SK-N-SH treated with all-trans-retinoic acid at 6 μM for 48 hours (cell line): ENCODE measurements around the gene TMEM181.

Experiments used
- ATAC-seq: fragments of 200-7000 bp; cut with Tn5 transposase; 3 replicates; pipeline ENCODE4 v1.9.1; 2020; ENCODE audit warnings: mild to moderate bottlenecking, moderate library complexity
- ARNTL ChIP-seq: fragments of 450-650 bp; formaldehyde crosslinking; IDR thresholded peaks from 2 replicates; pipeline ENCODE4 v1.5.0; 2020; ENCODE audit warnings: low read depth, mild to moderate bottlenecking, moderate library complexity, borderline replicate concordance
- BACH2 ChIP-seq: fragments of 250-450 bp; sonication (Bioruptor Pico); IDR thresholded peaks from 2 replicates; pipeline ENCODE4 v1.9.0; 2021; ENCODE audit warnings: mild to moderate bottlenecking, borderline replicate concordance
- CSDC2 ChIP-seq: fragments of 250-450 bp; sonication (Bioruptor Pico); IDR thresholded peaks from 2 replicates; pipeline ENCODE4 v1.5.0; 2020; ENCODE audit warnings: mild to moderate bottlenecking, moderate library complexity
- ESRRG ChIP-seq: fragments of 250-450 bp; sonication (Bioruptor Pico); IDR thresholded peaks from 2 replicates; pipeline ENCODE4 v1.6.1; 2021; ENCODE audit warnings: mild to moderate bottlenecking
- GLIS3 ChIP-seq: fragments of 250-450 bp; sonication (Bioruptor Pico); IDR thresholded peaks from 2 replicates; pipeline ENCODE4 v1.5.0; 2020; ENCODE audit warnings: mild to moderate bottlenecking, moderate library complexity
- ISL1 ChIP-seq: fragments of 250-450 bp; sonication (Bioruptor Pico); IDR thresholded peaks from 2 replicates; pipeline ENCODE4 v2.1.2; 2022; ENCODE audit warnings: mild to moderate bottlenecking, moderate library complexity
- OSR1 ChIP-seq: fragments of 250-450 bp; sonication (Bioruptor Pico); IDR thresholded peaks from 2 replicates; pipeline ENCODE4 v1.8.0; 2022; ENCODE audit warnings: moderate library complexity, mild to moderate bottlenecking, inconsistent platforms
- PATZ1 ChIP-seq: fragments of 250-450 bp; sonication (Bioruptor Pico); IDR thresholded peaks from 2 replicates; pipeline ENCODE4 v1.8.0; 2020; ENCODE audit warnings: mild to moderate bottlenecking, moderate library complexity, borderline replicate concordance
- POU6F1 ChIP-seq: fragments of 250-450 bp; sonication (Bioruptor Pico); IDR thresholded peaks from 2 replicates; pipeline ENCODE4 v1.8.0; 2021; ENCODE audit warnings: low read depth, mild to moderate bottlenecking, moderate library complexity, borderline replicate concordance
- RARB ChIP-seq: fragments of 250-450 bp; sonication (Bioruptor Pico); IDR thresholded peaks from 2 replicates; pipeline ENCODE4 v1.8.0; 2021; ENCODE audit warnings: mild to moderate bottlenecking, moderate library complexity
- SNAI2 ChIP-seq: fragments of 250-450 bp; sonication (Bioruptor Pico); IDR thresholded peaks from 2 replicates; pipeline ENCODE4 v1.5.0; 2020; ENCODE audit warnings: mild to moderate bottlenecking, moderate library complexity
- TOX ChIP-seq: fragments of 250-450 bp; sonication (Bioruptor Pico); IDR thresholded peaks from 2 replicates; pipeline ENCODE4 v1.8.0; 2021; ENCODE audit warnings: mild to moderate bottlenecking, moderate library complexity, borderline replicate concordance
- ZC3H10 ChIP-seq: fragments of 250-450 bp; sonication (Bioruptor Pico); IDR thresholded peaks from 2 replicates; pipeline ENCODE4 v1.5.1; 2021; ENCODE audit warnings: mild to moderate bottlenecking, moderate library complexity
- ZFP3 ChIP-seq: fragments of 250-450 bp; sonication (Bioruptor Pico); IDR thresholded peaks from 2 replicates; pipeline ENCODE4 v1.5.0; 2020; ENCODE audit warnings: mild to moderate bottlenecking, moderate library complexity
- ZFP30 ChIP-seq: fragments of 450-650 bp; formaldehyde crosslinking; IDR thresholded peaks from 2 replicates; pipeline ENCODE4 v1.5.0; 2022; ENCODE audit warnings: mild to moderate bottlenecking, moderate library complexity
- ZNF8 ChIP-seq: fragments of 450-650 bp; formaldehyde crosslinking; IDR thresholded peaks from 2 replicates; pipeline ENCODE4 v1.5.0; 2020; ENCODE audit warnings: mild to moderate bottlenecking, moderate library complexity
- TF ChIP-seq, protein P1 (sequence below): fragments of 250-450 bp; sonication (Bioruptor Pico); IDR thresholded peaks from 2 replicates; pipeline ENCODE4 v1.5.1; 2021; ENCODE audit warnings: mild to moderate bottlenecking, moderate library complexity
- TF ChIP-seq, protein P2 (sequence below): fragments of 250-450 bp; sonication (Bioruptor Pico); IDR thresholded peaks from 2 replicates; pipeline ENCODE4 v1.5.0; 2020; ENCODE audit warnings: mild to moderate bottlenecking, moderate library complexity

The TMEM181 gene

DNA sequence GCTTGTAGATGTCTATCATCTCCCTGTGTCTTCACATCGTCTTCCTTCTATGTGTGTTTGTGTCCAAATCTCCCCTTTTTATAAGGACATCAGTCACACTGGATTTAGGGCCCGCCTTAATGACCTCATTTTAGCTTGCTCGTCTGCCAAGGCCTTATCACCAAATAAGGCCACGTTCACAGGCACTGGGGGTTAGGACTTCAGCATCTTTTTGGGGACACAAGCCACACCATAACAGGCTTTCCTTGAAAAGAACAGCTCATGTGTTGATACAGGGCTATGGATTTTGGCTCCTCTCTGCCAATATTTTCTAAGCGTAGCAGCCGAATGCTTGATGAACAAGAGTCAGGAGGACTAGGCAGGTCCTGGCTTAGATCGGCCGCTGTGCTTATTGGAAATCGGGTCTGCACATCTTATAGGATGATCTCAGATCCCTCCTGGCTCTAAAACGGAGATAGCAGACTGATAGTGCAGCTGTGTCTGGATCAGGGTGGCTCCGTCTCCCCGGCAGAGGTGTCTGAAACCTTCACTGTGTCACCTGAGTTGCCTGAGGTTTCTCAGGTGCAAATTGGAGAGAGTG lies 16.2 kb upstream of the TMEM181 start:
- ATAC-seq = no peak
- TF ChIP-seq OSR1 (CRISPR knock-in tag) = no peak
- no peak for TF ChIP-seq GLIS3 (CRISPR knock-in tag)
- no peak for TF ChIP-seq ISL1 (CRISPR knock-in tag)
- TF ChIP-seq ZC3H10 = no peak
- TF ChIP-seq ZFP30 (CRISPR knock-in tag) = no peak
- TF ChIP-seq ESRRG (CRISPR knock-in tag) = no peak
- TF ChIP-seq PATZ1 (CRISPR knock-in tag) = no peak
- TF ChIP-seq SNAI2 (CRISPR knock-in tag) = no peak
- no peak for TF ChIP-seq BACH2 (CRISPR knock-in tag)
- TF ChIP-seq, protein P1, sequence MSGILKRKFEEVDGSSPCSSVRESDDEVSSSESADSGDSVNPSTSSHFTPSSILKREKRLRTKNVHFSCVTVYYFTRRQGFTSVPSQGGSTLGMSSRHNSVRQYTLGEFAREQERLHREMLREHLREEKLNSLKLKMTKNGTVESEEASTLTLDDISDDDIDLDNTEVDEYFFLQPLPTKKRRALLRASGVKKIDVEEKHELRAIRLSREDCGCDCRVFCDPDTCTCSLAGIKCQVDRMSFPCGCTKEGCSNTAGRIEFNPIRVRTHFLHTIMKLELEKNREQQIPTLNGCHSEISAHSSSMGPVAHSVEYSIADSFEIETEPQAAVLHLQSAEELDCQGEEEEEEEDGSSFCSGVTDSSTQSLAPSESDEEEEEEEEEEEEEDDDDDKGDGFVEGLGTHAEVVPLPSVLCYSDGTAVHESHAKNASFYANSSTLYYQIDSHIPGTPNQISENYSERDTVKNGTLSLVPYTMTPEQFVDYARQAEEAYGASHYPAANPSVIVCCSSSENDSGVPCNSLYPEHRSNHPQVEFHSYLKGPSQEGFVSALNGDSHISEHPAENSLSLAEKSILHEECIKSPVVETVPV (CRISPR knock-in tag) = no peak
- TF ChIP-seq POU6F1 (CRISPR knock-in tag) = no peak
- TF ChIP-seq, all 23 proteins: peak for 0

- no peak for ATAC-seq
- TF ChIP-seq ISL1 (CRISPR knock-in tag) (no peak), ZFP30 (CRISPR knock-in tag) (no peak), ZC3H10 (no peak), SNAI2 (CRISPR knock-in tag) (no peak), POU6F1 (CRISPR knock-in tag) (no peak), ARNTL (CRISPR knock-in tag) (no peak), ESRRG (CRISPR knock-in tag) (no peak), OSR1 (CRISPR knock-in tag) (no peak), TOX (CRISPR knock-in tag) (no peak), RARB (CRISPR knock-in tag) (no peak), BACH2 (CRISPR knock-in tag) (no peak), GLIS3 (CRISPR knock-in tag) (no peak), CSDC2 (CRISPR knock-in tag) (no peak)
- TF ChIP-seq, protein P1 (CRISPR knock-in tag) = no peak
These were observed 15.5 kb upstream of the TMEM181 start for GRCh38 chr6:158544428-158544827.

DNA sequence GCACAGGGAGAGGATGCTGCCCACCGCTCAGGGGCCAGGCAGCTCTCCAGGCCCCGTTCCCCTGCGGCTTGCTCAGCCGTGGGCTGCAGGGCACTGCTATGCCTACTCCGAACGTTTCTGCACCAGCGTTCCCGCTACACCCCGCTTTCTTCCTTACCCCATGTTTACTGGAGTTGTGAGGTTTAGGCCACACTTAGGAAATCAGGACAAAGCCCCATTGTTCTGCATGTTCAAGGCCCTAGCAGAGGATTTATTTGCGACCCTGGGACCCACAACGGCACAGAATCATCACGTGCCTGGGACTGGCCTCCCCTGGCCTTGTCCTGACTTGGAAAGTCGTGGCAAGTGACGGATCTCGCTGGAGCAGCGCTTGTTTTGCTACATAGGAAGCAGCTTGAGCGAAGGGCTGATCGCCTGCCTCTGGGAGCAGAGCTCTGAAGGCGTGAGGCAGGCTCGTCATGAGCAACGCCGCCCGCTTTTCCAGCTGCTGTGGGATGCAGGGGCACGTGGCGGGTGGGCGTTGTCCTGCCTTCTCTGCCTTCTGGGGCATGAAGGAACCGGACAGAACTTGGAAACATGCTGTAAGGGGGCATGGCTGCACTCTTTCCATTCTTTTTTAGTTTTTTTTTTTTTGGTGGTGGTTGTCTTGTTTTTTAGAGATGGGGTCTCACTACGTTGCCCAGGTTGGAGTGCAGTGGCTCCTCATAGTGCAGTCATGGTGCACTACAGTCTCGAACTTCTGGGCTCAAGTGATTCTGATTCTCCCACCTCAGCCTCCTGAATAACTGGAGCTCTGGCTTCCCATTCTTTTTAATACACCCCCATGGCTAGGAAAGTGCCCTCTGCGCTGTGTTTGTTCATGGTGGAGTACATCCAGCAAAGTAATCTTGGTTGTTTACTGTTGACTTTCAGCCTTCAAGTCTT lies 14.6 kb upstream of the TMEM181 start:
- no peak for ATAC-seq
- TF ChIP-seq, protein P2, sequence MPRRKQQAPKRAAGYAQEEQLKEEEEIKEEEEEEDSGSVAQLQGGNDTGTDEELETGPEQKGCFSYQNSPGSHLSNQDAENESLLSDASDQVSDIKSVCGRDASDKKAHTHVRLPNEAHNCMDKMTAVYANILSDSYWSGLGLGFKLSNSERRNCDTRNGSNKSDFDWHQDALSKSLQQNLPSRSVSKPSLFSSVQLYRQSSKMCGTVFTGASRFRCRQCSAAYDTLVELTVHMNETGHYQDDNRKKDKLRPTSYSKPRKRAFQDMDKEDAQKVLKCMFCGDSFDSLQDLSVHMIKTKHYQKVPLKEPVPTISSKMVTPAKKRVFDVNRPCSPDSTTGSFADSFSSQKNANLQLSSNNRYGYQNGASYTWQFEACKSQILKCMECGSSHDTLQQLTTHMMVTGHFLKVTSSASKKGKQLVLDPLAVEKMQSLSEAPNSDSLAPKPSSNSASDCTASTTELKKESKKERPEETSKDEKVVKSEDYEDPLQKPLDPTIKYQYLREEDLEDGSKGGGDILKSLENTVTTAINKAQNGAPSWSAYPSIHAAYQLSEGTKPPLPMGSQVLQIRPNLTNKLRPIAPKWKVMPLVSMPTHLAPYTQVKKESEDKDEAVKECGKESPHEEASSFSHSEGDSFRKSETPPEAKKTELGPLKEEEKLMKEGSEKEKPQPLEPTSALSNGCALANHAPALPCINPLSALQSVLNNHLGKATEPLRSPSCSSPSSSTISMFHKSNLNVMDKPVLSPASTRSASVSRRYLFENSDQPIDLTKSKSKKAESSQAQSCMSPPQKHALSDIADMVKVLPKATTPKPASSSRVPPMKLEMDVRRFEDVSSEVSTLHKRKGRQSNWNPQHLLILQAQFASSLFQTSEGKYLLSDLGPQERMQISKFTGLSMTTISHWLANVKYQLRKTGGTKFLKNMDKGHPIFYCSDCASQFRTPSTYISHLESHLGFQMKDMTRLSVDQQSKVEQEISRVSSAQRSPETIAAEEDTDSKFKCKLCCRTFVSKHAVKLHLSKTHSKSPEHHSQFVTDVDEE (CRISPR knock-in tag) = no peak
- no peak for TF ChIP-seq POU6F1 (CRISPR knock-in tag)
- TF ChIP-seq ZC3H10 = no peak
- no peak for TF ChIP-seq ZNF8
- TF ChIP-seq ZFP3 (CRISPR knock-in tag) = no peak
- TF ChIP-seq TOX (CRISPR knock-in tag) = no peak
- no peak for TF ChIP-seq GLIS3 (CRISPR knock-in tag)
- no peak for TF ChIP-seq BACH2 (CRISPR knock-in tag)
- no peak for TF ChIP-seq CSDC2 (CRISPR knock-in tag)
- no peak for TF ChIP-seq ARNTL (CRISPR knock-in tag)
- no peak for TF ChIP-seq OSR1 (CRISPR knock-in tag)
- no peak for TF ChIP-seq PATZ1 (CRISPR knock-in tag)
